Measurements from ENCODE around the gene SHROOM3.

Gene SHROOM3

DNA sequence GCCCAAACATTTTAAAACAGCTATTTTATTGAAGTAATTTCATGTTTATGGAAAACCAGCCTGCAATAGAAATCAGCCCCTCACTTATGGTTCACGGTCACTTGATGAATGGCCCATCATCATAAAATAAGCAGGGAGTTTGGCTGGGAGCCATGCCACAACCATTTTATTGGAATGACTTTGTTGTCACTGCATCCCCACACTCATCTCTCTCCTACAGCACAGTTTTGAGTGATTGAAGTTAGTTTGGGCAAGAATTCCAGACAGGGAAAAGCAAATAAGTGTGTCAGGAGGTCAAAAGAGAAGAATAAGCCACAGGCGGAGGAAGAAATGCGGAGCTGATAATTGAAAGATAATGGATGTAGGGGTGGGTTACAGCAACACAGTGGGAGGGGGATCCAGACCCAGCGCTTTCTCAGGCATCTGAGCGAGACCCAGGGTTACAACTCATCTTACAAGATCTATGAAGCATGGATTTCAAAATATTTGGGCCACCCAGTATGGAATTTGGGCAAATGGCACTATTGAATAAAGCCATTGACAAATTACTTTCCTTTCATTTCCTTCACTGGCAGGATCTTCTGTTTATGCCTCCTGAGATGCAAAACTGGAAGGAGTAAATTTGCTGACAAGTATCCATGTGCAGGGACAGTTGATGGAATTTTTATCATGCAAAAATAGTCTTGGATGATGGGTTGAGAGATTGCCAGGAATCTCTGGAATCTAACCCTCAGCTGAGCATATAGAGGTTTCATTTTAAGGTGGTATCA lies 100.8 kb downstream of the SHROOM3 start:
- in situ Hi-C loops (cut with MboI; ENCODE audit: low sequenced_read_pairs): no loop called here

DNA sequence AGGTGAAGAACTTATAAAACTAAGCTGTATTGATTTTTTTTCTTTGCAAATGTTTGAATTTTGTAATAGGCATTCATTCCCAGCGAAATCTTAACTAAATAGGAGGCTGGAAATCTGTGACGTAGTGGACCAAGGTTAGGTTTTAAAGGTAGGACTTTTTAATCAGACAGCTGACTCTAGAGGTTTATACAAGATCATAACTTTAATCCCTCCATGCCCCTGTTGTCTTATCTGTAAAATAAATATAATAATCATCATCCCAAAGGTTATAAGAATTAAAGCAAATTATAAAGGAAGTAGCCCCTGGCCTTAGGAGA lies 101.3 kb downstream of the SHROOM3 start:
- in situ Hi-C loops (cut with MboI; ENCODE audit: low sequenced_read_pairs): no loop called here

DNA sequence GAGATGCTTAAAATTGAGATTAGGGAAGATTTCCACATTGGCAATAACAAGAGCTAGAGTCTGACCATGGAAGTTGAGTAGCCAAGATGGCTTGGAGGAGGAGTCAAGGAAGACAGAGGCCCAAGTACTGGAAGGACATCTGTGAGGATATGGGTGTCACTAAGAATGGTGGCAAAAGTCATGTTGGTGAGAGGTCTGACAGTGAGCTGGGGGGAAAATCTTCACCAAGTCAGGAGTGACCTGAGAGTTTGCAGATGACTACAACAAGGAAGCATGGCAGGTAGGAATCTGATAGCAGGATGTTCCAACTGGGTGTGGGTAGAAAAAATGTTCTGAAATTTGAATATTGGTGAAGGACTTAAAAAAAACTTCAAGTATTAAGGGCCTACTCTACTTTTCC lies 103.3 kb downstream of the SHROOM3 start:
- in situ Hi-C loops (cut with MboI; ENCODE audit: low sequenced_read_pairs): no loop called here

DNA sequence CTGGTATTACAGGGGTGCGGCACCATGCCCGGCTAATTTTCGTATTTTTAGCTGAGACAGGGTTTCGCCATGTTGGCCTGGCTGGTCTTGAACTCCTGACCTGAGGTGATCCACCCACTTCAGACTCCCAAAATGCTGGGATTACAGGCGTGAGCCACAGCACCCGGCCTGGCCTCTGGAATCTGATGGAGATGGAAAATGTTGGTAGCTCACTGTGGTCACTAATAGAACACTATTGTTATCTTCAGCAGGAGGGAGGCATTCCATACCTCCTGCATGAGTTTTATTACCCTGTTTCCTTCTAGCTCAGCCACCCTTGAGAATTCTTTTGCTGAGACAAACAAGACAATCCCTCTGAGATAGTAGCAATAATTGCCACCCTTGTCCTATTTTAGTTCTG lies 105.0 kb downstream of the SHROOM3 start:
- in situ Hi-C loops (cut with MboI; ENCODE audit: low sequenced_read_pairs): no loop called here

DNA sequence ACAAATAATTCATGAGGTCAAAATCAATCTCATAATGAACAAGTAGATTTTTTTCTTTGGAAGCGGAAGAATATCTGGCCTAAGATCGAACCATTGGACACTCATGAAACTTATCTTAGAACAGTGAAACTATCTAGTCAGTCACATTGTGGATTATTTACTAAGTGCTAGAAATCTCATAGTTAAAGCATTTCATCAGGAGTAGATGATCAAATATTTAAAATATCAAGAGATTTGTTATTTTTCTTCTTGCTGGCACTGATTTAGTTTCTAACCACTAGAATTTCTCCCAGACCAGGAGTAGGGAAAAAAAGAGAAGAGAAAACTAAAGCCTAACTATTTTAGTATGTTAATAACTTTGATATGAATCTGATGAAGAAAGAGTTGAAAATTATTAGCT lies 105.5 kb downstream of the SHROOM3 start:
- in situ Hi-C loops (cut with MboI; ENCODE audit: low sequenced_read_pairs): no loop called here

DNA sequence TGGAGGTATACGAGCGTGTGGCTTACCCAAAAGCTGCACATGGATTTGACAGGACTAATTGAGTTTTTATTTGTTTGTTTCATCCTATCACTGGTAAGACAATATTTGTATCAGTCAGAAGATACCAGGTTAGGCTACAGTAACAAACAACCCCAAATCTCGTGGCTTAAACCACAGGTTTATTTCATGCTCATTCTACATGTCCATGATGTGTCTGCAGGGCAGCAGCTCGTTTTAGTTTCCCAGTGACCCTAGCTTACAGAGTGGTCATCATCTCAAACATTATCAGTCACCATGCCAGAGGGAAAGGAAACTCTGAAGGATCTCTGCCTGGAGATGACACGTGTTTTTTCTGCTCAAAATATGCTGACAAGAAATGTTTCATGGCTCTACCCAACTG lies 108.3 kb downstream of the SHROOM3 start:
- in situ Hi-C loops (cut with MboI; ENCODE audit: low sequenced_read_pairs): no loop called here

DNA sequence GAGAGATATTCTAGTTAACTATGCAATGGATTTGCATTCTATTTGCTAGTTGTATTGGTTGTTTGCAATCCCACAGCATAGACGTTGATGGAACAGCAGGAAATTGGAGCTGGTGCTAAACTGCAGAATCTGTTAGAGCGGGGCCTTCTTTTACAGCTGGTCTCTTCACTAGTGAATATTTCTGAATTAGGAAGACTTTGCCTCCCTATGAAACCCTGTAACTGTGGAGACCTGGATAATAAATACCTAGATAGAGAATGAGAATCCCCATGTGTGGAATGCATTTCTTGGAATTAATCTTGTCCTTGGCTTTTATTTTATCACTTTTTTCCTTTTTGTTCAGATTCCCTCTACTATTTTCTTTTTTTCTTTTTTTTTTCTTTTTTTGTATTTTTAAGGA lies 109.7 kb downstream of the SHROOM3 start:
- in situ Hi-C loops (cut with MboI; ENCODE audit: low sequenced_read_pairs): no loop called here

DNA sequence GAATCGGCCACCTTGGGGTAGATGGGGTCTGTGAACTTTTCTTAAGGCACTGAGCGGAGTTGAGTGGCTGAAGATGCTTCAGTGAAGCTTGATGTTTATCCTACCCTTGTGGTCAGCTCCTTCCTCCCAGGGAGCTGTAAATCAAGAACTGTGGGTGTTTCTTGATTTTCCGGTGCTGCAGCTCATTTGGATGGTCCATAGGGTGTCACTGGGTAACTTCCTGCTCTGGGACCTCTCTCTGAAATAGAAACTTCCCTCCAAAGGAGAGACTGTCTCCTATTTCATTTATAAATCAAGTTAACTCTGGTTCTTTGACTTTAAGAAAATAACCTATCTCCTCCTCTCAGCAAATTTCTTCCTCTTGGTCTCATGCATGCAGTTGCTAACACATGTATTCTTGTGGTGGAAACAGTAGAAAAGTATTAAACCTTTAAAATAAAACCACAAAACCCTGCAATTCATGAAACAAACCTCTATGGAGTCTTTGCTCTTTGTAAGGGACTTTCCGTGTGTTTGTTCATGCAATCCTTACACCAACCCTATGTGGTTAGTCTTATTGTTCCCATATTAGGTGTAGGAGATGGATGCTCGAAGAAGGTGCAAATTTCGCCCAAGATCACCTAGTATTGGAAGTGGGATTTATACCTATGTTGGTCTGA lies 110.3 kb downstream of the SHROOM3 start:
- in situ Hi-C loops (cut with MboI; ENCODE audit: low sequenced_read_pairs): no loop called here

DNA sequence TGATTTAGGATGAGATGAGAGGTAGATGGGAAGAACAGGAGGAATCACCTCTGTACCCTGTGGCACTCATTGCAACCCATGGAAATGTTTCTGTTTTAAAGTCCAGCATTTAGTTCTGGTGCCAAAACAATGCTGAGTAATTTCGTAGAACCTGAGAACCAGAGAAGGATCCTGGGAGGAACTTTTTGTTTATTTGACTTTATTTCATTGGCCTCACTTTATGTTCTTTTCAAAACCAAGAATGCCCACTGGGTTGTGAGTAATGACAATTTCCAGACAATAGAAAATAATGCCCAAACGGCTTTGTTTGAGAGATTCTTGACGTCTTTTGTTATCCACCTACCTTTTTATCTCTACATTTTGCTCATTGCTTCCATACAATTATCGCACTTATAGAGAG lies 111.3 kb downstream of the SHROOM3 start:
- in situ Hi-C loops (cut with MboI; ENCODE audit: low sequenced_read_pairs): no loop called here

DNA sequence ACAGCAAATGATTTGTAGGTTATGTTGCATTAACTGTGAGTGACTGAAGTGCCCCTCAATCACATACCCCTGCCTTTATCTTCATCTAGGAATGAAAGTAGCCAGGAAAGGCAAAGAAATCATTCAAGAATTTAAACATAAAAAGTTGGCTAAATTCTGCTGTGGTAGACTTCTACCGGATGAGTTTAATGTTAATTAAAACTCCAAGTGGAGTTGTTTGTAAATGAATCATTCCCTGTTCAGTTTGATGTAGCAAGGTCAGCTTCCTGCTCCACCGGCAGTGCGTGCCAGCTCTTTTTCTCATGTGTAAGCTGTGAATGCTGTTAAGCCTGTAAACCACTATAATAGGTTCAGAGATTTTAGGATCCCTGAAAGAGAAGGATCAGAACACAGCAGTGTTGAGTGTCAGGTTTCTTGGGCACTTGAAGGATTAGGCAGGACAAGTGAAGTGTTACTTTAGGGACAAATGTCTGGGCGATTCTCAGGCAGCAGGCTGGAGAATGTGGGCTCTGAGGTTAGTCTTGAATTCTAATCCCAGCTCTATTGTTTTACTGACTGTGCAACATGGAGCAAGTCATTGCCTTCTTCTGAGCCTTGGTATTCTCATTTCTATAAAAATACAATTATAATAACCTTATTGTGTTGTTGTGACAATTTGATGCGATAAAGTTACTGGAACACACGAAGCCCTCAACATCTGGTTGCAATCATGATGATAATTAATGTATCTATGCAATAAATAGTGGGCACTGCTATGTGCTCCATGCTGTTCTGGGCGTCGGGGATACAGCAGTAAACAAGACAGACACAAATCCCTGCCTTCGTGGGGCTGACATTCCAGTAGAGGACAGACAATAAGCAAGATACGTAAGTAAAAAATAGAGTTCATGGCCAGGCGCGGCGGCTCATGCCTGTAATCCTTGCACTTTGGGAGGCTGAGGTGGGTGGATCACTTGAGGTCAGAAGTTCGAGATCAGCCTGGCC lies 112.0 kb downstream of the SHROOM3 start:
- in situ Hi-C loops (cut with MboI; ENCODE audit: low sequenced_read_pairs): no loop called here

DNA sequence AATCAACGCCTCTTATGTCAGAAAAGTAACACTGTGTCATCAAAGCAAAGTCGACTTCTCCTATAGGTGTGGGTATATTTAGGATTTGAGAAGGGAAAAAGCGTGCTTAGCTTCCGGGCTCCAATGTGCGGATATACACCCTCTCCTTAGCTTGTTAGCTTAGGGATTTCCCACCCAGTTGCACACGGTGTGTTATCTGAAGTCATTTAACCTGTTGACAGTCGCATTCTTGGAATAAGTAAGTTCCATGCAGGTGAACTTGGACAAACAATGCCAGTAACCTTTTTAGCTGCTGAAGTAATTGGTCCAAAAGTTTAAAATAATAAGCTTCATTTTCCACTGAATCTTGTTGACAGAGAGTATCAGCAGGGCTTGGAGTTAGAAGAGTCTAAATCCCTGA lies 113.7 kb downstream of the SHROOM3 start:
- in situ Hi-C loops (cut with MboI; ENCODE audit: low sequenced_read_pairs): no loop called here

DNA sequence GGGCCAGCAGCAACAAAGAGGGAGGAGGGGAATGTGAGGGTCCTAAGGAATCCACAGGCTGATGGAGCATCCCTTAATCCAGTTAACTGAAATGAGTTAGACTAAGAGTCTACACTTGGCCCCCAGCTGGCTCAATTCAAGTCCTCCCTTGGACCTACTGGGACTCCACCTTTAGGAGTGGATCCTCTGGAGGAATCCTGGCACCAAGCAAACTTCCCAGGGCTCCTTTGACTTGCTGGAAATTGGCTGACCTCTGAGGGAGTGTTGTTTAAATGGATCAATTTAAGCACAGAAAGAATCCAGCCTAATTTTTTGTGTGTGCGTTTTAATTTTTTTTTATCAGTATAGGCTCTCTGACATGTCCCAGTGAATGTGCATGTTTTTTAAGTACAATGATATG lies 114.7 kb downstream of the SHROOM3 start:
- in situ Hi-C loops (cut with MboI; ENCODE audit: low sequenced_read_pairs): no loop called here

DNA sequence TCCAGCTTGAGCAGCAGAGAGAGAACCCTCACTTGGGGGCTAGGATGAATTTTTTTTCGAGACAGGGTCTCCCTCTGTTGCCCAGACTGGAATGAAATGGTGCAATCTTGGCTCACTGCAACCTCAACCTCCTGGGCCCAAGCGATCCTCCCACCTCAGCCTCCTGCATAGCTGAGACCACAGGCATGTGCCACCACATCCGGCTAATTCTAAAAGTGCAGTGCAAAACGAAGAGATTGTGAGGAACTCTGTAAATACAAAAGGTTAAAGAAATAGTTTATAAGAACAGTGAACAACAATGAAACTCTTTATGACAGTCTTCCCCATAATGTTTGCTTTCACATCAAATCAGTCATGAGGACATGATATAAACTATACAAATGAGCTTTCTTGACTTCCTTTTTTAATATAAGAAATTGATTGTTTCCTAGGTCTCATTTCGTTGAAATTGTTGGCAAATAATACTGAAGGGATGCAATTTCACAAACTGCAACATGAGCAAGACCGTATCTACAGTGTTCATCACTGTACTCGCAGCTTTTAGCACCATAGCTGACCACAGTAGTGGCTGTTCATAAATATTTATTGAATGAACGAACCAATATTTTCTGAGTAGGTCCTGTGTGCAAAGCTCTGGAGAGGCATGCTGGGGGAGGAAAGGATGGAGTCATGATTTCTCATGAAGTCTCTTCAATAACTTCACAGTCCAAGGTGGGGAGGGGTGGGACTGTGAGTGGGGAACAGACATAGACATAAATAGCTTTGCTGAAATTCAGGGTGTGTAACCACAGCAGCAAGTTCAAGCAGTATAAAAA lies 116.1 kb downstream of the SHROOM3 start:
- in situ Hi-C loops (cut with MboI; ENCODE audit: low sequenced_read_pairs): no loop called here

DNA sequence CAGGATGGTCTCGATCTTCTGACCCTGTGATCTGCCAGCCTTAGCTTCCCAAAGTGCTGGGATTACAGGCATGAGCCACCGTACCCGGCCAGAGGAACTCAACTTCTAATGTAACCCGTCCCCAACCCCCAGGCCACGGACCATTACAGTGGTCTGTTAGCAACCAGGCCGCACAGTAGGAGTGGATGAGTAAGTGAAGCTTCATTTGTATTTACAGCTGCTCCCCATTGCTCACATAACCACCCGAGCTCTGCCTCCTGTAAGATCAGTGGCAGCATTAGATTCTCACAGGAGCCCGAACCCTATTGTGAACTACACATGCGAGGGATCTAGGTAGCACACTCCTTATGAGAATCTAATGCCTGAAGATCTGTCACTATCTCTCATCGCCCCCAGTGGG lies 119.6 kb downstream of the SHROOM3 start:
- in situ Hi-C loops (cut with MboI; ENCODE audit: low sequenced_read_pairs): no loop called here

DNA sequence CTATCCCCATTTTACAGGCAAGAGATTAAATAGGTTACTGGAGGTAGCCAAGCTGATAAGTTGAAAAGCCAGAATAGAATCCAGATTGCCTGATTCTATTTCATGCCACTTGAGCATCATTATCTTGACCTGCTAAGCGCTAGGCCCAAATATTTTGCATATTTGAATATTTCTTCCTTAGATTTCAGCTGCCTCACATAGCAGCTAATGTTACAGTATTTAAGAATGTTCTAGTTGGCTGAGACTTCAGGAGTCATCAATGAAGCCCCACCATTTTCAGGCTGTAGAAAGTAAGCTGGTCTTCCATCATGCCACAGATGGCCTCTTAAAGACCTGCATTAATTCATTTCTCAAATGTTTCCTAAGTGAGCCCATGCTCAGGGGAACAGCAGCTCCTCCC lies 121.4 kb downstream of the SHROOM3 start:
- in situ Hi-C loops (cut with MboI; ENCODE audit: low sequenced_read_pairs): no loop called here

DNA sequence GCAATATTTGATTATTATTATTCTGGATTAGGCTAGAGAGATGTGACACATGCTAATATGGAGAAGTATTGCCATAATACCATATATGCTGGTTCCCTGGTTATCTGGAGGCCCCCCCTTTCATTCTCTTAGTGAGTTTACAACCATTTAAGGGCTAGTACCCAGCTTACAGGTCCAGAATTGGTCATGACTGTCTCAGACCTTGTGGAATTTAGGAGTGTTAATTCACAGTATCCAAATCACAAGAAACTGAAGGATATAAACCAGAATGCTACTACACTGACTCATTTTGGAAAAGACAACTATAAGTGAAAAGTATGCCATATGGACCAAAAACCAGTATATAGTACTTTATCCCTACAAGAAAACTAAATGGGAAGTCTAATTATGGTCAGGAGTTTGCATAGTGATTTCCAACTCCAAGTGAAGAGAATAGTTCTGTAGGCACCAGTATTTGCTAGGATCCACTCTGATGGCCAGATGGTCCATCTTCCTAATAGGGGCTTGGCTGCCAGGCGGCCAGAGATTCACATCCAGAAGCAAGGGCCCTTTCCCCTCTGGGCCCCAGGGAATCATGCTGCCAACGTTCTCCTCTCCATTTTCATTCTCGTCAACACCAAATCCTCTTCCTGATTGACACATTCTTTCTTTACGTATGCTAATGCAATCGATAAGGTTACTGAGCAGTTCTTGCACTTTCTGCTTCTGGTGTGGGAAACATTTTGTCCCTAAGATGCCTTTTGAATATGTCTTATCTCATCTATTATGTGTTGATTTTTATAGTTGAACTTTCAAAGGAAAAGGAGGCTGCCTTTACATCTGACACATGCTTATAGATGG lies 123.6 kb downstream of the SHROOM3 start:
- in situ Hi-C loops (cut with MboI; ENCODE audit: low sequenced_read_pairs): no loop called here

DNA sequence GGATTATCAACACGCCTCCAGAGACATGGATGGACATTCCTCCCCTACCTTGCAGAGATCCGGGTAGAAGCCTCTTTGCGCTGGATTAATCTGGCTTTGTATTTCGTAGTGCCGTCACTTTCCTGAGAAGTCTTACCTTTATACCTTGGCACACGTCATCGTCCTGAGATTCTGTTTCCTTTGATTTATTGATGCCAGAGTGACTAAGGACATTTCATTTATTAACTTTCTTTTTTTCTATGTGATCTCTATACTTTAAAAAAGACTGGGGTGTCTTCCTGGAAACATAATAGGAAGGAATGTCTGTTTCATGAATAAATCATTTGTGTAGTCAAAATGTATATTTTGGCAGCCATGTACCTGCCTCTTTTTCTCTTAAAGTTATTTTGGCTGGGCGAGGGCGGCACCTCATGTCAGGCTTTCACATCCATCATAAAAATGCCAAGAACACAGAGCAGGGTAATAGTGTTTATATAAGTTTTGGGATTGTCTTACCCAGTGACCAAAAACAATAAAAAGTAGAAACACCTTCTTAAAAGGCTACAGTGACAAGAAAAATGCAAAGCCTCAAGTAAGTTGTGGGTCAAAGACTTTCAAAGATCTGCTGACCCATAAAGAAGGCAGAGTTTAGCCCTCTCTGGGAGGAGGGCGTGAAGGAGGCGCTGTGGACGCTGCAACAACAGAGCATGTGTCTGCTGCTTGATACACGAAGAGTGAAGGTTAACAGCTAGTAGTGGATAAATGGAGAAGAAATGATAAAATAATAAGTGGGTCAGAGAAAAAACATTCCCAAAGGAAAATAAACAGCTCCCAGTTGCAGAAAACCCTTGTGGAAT lies 124.4 kb downstream of the SHROOM3 start:
- in situ Hi-C loops (cut with MboI; ENCODE audit: low sequenced_read_pairs): no loop called here

DNA sequence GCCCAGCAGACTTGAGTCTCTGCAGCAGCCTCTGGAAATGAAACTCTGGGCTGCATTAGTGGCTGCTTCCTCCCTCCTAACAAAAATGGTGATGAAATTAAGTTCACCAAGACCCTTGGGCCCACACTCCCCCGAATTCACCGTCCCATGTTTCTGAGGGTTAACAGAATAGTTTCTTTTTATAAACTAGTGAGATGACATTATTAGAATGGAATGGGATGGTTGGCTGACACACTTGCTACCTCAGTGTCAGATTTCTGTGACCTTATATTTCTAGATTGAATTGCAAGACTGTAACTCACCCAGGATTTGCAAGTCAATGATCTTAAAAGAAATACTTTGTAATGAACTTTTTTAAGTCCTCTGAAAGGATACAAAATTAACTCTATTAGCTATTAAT lies 127.1 kb downstream of the SHROOM3 start:
- in situ Hi-C loops (cut with MboI; ENCODE audit: low sequenced_read_pairs): no loop called here

DNA sequence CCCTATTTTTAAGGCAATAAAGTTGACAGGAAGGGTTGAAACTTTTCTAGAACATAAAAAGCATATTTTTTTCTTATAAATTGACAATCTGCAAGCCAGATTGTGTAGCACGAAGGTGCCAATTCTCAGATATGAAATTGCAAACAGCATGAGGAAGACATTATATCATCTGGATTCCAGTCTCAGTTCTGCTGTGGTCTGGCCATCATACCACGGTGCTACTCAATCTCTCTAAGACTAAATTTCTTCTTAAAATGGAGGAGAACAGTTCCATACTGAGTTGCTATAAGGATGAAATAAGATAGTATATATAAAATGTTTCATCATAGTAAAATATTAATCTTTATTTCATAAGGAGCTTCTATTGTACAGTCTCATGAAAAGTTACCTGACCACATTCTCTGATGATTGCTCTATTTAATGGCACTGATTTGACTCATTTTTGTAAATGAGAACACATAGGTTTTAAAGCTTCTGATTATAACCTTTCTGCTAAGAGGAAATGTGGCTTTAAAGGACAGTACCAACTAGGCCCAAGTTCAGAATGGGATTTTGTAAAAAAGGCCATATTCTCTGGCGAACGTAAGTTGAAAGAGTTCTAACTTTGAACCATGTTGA lies 127.9 kb downstream of the SHROOM3 start:
- in situ Hi-C loops (cut with MboI; ENCODE audit: low sequenced_read_pairs): no loop called here
